Right ventricle myocardium superior (tissue), 1 donor: ENCODE measurements around the gene CTSW. TPM values are rescaled to one million over a fixed set of nuclear protein-coding genes. Genes with fewer than 3 reads are reported as not detected.
A peak's percentile ranks its signal among the peaks of the same experiment; 100 is the strongest.
"Not testable (repeated sequence)": the region's sequence is repeated elsewhere in the genome, so short reads cannot be mapped to it uniquely, and the experiment has no call there.

Source experiments
- ATAC-seq: fragments of 200-7000 bp; cut with Tn5 transposase; one replicate; pipeline ENCODE4 v1.9.1; 2020; ENCODE audit warnings: mild to moderate bottlenecking; ENCODE audit not compliant: poor library complexity
- DNase-seq: peaks from one replicate; pipeline ENCODE4 v3.0.0-alpha.2; 2020
- intact Hi-C: fragments of 100-400 bp; cut with DNase I; formaldehyde crosslinking; loops from one replicate; pipeline ENCODE4 v1.11.2; 2022
- long read RNA-seq: library from polyadenylated mRNA; unstranded; transcript quantifications from one replicate; pipeline ENCODE4 v2.0.0, GENCODE V29; 2021
- total RNA-seq: library from RNA; stranded (reverse); fragmentation: NEBNext Ultra II Directional; extraction: Animal tissue kit (Norgen Biotek cat#: 25700); gene quantifications from one replicate; pipeline ENCODE4 v1.2.1, GENCODE V29; 2021
- donor health status: DM: no; HTN: yes; CAD: no; lungs with severe emphysema.

Gene CTSW, protein sequence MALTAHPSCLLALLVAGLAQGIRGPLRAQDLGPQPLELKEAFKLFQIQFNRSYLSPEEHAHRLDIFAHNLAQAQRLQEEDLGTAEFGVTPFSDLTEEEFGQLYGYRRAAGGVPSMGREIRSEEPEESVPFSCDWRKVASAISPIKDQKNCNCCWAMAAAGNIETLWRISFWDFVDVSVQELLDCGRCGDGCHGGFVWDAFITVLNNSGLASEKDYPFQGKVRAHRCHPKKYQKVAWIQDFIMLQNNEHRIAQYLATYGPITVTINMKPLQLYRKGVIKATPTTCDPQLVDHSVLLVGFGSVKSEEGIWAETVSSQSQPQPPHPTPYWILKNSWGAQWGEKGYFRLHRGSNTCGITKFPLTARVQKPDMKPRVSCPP
- 0.73 TPM for total RNA-seq
- long read RNA-seq, partial matches to known transcripts, result 0 of 1 reads
- long read RNA-seq, other reads (novel, unspliced or antisense), result 0 of 1 reads

DNA sequence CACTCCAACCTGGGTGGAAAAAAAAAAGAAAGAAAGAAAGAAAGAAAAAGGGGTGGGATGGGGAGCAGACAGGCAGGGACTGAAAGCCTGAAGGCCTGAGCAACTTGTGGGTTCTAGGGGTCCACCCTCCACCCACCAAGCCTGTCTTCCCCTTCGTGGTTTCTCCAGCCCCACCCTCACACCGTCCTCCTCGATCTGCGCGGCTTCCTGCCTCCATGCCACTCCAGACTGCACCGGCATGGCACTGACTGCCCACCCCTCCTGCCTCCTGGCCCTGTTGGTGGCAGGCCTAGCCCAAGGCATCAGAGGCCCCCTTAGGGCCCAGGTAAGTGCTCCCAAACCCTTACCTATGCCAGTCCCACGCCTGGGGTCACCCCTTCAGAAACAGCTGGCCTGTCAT lies at the start of gene CTSW:
CTSW (plus strand) TSS at position 221 of the 400 bp plus-strand sequence; CDS start at position 239, 18 bp downstream.
- no peak for ATAC-seq
- intact Hi-C loops, result no loop called here
- DNase-seq, result no peak

DNA sequence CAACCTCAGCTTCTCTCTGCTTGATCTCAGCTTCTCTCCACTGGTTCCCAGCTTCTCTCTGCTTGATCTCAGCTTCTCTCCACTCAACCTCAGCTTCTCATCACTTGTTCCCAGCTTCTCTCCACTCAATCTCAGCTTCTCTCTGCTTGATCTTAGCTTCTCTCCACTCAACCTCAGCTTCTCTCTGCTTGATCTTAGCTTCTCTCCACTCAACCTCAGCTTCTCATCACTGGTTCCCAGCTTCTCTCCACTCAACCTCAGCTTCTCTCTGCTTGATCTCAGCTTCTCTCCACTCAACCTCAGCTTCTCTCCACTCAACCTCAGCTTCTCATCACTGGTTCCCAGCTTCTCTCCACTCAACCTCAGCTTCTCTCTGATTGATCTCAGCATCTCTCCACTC lies 47.4 kb upstream of the CTSW start:
- ATAC-seq, DNase-seq, intact Hi-C loops: not testable (repeated sequence)

DNA sequence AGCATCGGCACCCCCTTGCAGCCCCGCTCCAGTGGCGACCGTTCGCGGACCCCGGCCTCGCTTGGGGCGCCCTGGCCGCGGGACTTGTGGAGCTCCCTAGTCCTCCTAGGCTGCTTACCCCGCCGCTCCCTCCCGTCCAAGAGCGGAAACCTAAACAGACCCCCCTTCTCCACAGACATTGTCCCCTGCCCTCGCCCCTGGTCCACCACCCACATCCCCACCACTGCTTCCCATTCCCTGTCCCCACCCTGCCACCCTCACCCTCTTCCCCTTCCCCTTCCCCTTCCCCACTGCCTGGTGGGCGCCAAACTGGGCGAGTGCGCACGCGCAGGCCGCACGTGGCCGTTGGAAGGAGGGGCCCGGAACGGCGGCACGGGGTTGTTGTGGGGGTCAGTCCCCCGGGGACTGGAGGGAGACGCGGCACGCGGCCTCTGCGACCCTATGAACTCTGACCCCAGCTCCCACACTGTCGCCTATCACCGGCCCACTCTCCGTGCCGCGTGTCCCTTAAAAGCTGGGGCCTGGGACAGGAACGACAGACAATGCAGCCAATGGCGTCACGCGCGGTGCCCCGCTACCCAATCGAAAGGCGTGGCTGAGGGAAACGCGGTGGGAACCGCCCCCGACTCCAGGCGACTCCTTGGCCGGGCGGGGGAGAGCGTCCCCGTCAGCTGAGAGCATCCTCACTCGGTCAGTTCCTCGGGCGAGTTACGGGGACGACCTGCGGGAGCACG lies 46.2 kb upstream of the CTSW start, which contains the start of gene SNX32:
SNX32 (plus strand) TSS at position 667 of the 734 bp plus-strand sequence. CDS start 103 bp downstream, outside the sequence.
- DNase-seq, result peak; percentile 98
- ATAC-seq, result peak; percentile 100
- intact Hi-C loops, result no loop called here

DNA sequence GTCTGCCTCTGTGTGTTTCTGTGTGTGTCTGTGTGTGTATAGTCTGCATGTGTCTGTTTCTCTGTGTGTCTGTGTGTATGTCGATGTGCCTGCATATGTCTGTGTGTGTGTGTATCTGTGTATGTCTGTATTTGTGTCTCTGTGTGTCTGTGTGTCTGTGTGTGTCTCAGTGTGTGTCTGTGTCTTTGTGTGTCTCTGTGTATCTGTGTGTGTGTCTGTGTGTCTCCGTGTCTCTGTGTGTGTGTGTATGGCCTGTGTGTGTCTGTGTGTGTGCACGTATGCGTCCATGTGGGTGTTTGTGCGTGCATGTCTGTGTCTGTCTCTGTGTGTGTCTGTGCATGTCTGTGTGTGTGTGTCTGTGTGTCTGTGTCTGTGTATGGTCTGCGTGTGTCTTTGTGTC lies 45.4 kb upstream of the CTSW start:
- no peak for DNase-seq
- intact Hi-C loops, result no loop called here
- no peak for ATAC-seq

DNA sequence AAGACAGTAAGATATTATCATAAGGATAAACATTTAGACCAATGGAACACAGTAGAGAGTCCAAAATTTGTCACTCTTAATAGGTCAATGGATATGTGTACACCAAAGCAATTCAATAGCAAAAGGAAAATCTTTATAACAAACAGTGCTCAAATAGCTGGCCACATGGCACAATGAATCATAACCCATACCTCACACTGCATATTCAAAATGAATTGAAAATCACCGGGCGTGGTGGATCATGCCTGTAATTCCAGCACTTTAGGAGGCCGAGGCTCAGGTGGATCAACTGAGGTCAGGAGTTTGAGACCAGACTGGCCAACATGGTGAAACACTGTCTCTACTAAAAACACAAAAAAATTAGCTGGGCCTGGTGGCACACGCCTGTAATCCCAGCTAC lies 37.5 kb upstream of the CTSW start:
- DNase-seq, result no peak
- intact Hi-C loops, result no loop called here
- ATAC-seq, result no peak

DNA sequence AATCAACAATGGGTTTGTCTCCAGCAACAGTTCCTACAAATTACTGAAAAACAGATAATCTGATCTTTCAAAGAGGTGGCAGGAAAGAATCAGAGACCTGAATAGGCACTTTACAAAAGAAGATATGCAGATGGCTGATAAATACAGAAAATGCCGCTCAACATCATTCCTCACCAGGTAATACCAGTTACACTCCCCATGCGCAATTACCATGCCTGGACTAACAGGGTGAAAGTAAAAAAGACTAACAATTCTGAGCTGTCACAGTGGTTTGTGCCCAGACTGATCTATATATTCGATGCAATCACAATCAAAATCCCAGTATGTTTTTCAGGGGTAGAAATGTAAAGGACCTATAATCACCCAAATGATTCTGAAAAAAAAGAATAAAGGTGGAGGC lies 35.8 kb upstream of the CTSW start:
- intact Hi-C loops, result no loop called here
- DNase-seq (no peak), ATAC-seq (no peak)

DNA sequence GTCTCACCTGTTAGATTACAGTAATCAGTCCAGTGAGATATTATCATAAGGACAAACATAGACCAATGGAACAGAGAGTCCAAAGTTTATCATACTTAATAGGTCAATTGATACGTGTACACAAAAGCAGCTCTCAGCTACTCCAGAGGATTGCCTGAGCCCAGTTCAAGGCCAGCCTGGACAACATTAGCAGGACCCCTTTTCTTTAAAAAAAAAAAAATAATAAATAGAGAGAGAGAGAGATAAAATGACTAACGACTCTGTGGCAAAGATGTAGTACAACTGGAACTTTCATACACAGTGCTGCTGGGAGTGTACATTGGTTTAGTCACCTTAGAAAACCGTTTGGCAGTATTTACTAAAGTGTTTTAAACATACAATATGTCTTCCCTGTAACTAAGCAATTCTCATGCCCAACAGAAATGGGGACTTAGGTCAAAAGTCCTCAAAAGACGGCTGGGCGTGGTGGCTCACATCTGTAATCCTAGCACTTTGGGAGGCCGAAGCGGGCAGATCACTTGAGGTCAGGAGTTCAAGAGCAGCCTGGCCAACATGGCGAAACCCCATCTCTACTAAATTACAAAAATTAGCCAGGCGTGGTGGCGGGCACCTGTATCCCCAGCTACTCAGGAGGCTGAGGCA lies 35.3 kb upstream of the CTSW start:
- intact Hi-C loops, result no loop called here
- ATAC-seq (no peak), DNase-seq (no peak)

DNA sequence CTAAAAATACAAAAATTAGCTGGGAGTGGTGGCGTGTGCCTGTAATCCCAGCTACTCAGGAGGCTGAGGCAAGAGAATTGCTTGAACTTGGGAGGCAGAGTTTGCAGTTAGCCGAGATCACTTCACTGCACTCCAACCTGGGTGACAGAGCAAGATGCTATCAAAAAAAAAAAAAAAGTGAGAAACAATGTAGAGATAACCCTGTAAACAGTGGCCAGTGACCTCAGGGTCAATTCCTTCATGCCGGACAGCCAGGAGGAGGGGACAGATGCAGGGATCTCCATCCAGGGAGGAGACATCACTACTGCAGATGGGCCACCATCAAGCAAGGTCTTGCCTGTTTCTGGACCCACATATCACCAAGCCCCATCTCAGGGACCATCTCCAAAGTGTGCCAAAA lies 31.9 kb upstream of the CTSW start:
- intact Hi-C loops, result no loop called here
- no peak for DNase-seq
- no peak for ATAC-seq

DNA sequence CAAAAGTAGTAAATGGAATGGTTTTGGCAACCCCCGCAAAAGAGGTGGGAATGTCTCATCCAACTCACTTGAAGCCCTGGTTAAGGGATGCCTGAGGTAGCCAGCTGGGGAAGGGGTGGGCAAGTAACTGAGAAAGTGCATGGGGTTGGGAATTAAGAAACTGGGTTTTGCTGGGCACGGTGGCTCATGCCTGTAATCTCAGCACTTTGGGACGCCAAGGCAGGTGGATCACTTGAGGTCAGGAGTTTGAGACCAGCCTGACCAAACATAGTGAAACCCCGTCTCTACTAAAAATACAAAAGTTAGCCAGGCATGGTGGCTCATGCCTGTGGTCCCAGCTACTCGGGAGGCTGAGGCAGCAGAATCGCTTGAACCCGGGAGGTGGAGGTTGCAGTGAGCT lies 30.9 kb upstream of the CTSW start:
- intact Hi-C loops, DNase-seq, ATAC-seq: not testable (repeated sequence)

DNA sequence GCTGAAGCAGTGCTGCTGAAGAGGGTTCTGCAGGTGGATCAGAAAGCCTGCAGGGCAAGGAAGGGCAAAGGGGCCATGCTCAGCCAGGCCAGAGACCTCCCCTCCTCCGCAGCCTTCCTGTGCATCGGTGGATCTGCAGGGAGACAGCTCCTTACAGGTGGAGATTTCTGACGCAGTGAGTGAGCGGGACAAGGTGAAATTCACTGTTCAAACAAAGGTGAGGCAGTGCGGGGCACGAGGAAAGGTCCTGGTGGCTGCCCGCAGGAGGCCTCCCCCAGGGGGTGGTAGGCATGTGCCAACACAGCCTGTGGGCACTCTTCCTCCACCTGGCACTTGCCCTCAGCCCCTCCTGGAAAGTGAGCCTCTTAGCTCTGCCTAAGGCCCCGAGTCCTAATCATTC lies 30.3 kb upstream of the CTSW start:
- intact Hi-C loops, result no loop called here
- DNase-seq (no peak), ATAC-seq (no peak)

DNA sequence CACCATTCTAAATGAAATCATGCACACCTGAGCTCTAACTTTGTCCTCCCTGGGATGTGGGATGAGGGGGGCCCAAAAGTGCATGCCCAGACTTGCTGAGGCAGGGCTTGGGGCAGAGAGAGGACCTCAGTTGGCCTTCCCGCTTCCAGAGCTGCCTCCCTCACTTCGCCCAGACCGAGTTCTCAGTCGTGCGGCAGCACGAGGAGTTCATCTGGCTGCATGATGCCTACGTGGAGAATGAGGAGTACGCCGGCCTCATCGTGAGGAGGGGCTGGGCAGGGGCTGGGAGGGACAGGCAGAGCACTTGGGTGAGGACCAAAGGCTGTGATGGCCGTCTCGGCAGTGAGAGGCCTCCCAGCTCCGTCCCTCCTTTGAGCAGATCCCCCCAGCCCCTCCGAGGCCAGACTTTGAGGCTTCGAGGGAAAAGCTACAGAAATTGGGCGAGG lies 29.8 kb upstream of the CTSW start:
- no peak for DNase-seq
- no peak for ATAC-seq
- intact Hi-C loops, result no loop called here

DNA sequence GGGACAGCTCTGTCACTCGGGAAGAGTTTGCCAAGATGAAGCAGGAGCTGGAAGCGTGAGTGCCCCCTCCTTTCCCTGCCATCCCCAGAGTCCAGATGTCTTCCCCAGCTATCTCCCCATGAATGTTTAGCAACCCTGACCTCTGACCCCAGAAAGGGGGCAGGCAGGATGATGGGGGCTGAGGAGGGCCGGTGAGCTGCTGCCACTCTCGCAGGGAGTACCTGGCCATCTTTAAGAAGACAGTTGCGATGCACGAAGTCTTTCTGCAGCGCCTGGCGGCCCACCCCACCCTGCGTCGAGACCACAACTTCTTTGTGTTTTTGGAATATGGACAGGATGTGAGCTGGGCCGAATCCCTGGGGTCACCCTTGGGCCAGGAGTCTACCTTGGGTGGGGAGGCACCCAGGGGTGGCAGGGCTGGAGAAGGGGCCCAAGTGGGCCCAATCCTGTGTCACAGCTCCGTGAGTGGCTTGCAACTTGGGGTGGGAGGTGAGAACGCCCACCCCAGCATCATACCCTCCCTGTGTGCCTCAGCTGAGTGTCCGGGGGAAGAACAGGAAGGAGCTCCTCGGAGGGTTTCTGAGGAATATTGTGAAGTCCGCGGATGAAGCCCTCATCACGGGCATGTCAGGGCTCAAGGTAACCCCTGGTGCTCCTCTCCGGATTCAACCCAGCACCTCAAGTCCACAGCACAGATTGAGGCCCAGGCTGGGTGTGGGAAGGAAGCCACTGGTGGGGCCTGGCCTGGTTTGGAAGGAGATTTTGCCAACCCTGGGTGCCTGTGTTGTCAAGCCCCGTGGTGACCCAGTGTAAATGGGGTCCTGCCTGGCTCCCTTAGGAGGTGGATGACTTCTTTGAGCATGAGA lies 29.2 kb upstream of the CTSW start:
- no peak for ATAC-seq
- no peak for DNase-seq
- intact Hi-C loops, result no loop called here

DNA sequence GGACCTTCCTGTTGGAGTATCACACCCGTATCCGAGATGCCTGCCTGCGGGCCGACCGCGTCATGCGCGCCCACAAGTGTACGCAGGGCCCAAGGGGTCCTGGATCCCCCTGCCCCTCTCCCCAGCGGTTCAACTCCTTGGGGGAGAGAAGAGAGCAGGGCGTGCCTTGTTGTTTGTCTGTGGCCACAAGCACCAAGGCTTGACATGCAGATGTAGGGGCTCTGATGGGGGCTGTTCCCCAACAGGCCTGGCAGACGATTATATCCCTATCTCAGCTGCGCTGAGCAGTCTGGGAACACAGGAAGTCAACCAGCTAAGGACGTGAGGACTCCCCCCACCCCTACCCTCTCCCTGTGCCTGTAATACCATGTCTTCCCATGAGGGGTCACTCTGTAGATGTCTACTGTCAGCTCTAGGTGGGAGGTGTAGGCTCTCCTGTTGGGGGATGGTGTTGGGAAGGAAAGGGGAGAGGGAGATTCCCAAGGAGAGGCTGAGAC lies 28.5 kb upstream of the CTSW start:
- DNase-seq, result no peak
- no peak for ATAC-seq
- intact Hi-C loops, result no loop called here

DNA sequence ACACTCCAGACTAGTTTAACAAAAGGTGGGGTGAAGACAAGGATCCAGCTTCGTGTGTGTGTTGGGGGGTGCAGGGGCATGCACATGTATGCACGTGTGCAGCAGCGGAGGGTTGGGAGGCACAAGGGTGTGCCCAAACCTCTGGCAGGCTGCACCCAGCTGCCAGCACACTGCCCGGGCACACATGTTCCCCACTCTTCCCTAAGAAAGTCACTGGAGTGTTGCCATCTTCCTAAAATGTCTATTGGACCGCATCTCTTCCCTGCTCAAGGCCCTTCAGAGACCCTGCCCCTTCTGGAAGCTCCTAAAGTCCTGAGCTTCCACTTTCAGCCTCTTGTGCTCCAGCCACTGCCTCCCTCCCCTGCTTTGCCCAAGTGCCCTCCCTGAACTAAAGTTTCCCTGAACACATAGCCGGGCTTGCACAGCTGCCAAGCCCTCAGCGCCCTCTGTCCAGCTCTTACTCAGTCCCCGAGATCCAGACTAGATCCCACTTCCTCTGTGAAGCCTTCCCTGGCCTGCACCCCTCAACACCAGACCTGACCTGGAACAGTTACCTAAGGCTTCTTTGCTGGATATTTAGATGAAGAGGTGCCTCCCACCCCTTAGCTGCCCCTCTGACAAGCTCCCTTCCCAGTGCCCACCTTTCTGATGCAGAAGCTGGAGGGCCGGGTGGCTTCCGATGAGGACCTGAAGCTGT lies 27.7 kb upstream of the CTSW start:
- intact Hi-C loops, result no loop called here
- ATAC-seq (no peak), DNase-seq (no peak)

DNA sequence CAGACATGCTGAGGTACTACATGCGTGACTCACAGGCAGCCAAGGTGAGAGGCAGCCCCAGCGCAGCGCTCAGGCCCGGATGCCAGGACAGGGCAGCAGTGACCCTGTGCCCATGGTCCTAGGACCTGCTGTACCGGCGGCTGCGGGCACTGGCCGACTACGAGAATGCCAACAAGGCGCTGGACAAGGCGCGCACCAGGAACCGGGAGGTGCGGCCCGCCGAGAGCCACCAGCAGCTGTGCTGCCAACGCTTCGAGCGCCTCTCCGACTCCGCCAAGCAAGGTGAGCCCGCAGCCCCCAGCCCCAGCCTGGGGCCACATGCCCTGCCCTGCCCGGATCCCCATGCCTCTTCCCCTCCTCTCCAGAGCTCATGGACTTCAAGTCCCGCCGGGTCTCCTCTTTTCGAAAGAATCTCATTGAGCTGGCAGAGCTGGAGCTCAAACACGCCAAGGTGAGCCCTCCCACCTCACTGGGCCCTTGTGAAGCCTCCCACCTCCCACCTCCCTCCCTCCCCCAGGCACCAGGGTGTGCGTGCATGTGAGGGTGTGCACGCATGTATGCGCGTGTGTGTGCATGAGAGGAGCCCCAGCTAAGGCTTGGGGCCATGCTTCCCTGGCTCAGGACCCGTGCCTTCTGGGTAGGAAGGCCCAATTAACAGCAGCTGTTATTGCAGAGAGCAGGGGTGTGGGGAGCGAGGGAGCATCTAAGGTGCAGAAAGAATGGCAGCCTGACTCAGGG lies 27.0 kb upstream of the CTSW start:
- DNase-seq (no peak), ATAC-seq (no peak)
- intact Hi-C loops, result no loop called here

DNA sequence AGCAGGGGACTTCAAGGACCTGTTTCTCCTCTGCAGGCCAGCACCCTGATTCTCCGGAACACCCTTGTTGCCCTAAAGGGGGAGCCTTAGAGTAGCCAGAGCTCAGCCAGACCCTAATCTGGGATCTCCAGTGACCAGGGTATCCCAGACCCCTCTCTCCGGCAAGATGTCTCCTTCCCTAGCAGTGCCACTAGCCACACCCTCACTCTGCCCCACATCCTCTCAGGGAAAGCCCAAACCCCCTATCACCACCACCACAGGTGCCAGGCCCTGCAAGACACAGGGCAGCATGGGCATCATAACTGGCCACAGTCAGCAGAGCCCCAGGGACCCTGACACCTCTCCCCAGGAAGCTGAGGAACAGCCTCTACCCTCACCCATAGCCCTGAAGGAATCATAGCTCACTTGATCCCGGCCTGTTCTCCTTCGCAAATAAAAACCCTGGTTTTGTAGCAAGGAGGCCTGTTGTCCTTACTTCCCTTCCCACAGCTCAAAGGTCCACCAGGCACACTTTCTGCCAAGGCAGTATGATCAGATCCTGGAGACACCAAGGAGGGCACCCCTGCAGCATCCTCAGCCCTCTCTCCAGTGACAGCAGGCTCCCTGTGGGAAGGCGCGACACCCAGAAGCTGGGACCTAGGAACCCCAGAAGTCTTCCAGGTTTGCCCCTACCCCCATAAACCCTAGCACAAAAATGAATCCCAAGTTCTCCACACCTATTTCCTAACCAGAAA lies 26.2 kb upstream of the CTSW start:
- intact Hi-C loops, result no loop called here
- DNase-seq, result no peak
- no peak for ATAC-seq
